MCF 10A (cell line): ENCODE data around the gene TTLL5. TPM values are rescaled to one million over a fixed set of nuclear protein-coding genes. Genes with fewer than 3 reads are reported as not detected.

Experiments used
- BruUV-seq: library from RNA; stranded (reverse); fragments of 400-500 nt; replicated peaks from 2 replicates; lab custom pipeline; 2021; lab: Mats Ljungman, UMichigan
- CTCF ChIA-PET: fragments of 300-600 bp; sonication (Branson Sonifier 250); formaldehyde crosslinking; extraction: SDS; loops from one replicate; lab custom pipeline; 2021; ENCODE audit warnings: antibody characterized with exemption, inconsistent platforms; lab: Yijun Ruan, JAX
- POLR2A ChIA-PET: fragments of 300-600, 350-650 bp; sonication (Branson Sonifier 250); formaldehyde crosslinking; extraction: SDS; loops from one replicate; lab custom pipeline; 2020; ENCODE audit warnings: antibody characterized with exemption, inconsistent platforms; lab: Yijun Ruan, JAX
- DNase-seq: peaks from one replicate; pipeline ENCODE4 v3.0.0-alpha.2; 2018; ENCODE audit not compliant: unreplicated experiment
- H3K27ac Mint-ChIP-seq: one replicate; pipeline ENCODE4 v1.8.0; 2022; ENCODE audit warnings: mild to moderate bottlenecking, low read depth, mixed read lengths; ENCODE audit not compliant: unreplicated experiment
- H3K27me3 Mint-ChIP-seq: one replicate; pipeline ENCODE4 v1.8.0; 2022; ENCODE audit warnings: mixed read lengths; ENCODE audit not compliant: insufficient read depth, unreplicated experiment
- H3K36me3 Mint-ChIP-seq: one replicate; pipeline ENCODE4 v1.8.0; 2022; ENCODE audit warnings: mild to moderate bottlenecking, moderate library complexity, mixed read lengths; ENCODE audit not compliant: insufficient read depth, unreplicated experiment
- H3K4me1 Mint-ChIP-seq: one replicate; pipeline ENCODE4 v1.8.0; 2022; ENCODE audit warnings: mixed read lengths; ENCODE audit not compliant: insufficient read depth, unreplicated experiment
- H3K4me3 Mint-ChIP-seq: one replicate; pipeline ENCODE4 v1.8.0; 2022; ENCODE audit warnings: mild to moderate bottlenecking, moderate library complexity, mixed read lengths; ENCODE audit not compliant: unreplicated experiment
- H3K9me3 Mint-ChIP-seq: one replicate; pipeline ENCODE4 v1.8.0; 2022; ENCODE audit warnings: mixed read lengths; ENCODE audit not compliant: unreplicated experiment
- intact Hi-C: fragments of 100-400 bp; cut with micrococcal nuclease; formaldehyde crosslinking; loops from 2 replicates; pipeline ENCODE4 v1.14.1; 2022
- total RNA-seq: library from RNA; stranded (reverse); gene quantifications from 2 replicates; pipeline ENCODE4 v1.2.3, GENCODE V29; 2022
- TF ChIP-seq, protein P1 (sequence below): fragments of 200-600 bp; IDR thresholded peaks from one replicate; pipeline ENCODE4 v1.8.0; 2022; ENCODE audit warnings: antibody characterized with exemption, mild to moderate bottlenecking; ENCODE audit not compliant: unreplicated experiment

Gene TTLL5
- total RNA-seq, 1 experiment from 2014 or later, result 31.7 TPM

DNA sequence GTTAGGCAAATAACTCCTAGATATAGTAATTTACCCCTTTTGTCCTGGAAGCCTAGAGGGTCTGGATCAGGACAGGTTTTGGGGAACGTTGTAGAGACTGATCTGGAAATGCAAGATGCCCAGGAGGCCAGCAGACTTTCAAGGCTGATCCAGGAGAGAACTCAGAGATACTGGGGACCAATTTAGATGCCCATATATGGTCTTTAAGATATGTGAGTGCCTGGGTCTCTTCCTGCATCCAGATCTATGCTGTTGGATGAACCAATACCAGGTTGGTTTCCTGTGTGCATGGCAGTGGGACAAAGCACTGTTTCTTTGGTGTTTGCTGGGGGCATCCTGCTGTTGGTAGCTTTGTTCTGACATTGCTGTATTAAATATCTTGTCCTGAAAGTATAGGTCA lies 5.8 kb upstream of the TTLL5 start:
- intact Hi-C loops, result no loop called here
- no TSS peak for BruUV-seq
- H3K27ac Mint-ChIP-seq, result no peak overlapping the region
- no peak overlapping the region for H3K4me3 Mint-ChIP-seq
- ChIA-PET CTCF (interaction anchor here (0.6 to 13.9 kb wide), 20 partner anchors 9 to 1722 kb away, joined by 3 to 470 read pairs (median 4); partner anchors contain the start of genes FLVCR2, SAMD15, TGFB3 and TMED8), POLR2A (interaction anchor here (0.6 to 18.0 kb wide), 2 partner anchors 78 to 126 kb away, joined by 3 to 230 read pairs; partner anchors contain the start of gene FLVCR2)
- TF ChIP-seq, protein P1, sequence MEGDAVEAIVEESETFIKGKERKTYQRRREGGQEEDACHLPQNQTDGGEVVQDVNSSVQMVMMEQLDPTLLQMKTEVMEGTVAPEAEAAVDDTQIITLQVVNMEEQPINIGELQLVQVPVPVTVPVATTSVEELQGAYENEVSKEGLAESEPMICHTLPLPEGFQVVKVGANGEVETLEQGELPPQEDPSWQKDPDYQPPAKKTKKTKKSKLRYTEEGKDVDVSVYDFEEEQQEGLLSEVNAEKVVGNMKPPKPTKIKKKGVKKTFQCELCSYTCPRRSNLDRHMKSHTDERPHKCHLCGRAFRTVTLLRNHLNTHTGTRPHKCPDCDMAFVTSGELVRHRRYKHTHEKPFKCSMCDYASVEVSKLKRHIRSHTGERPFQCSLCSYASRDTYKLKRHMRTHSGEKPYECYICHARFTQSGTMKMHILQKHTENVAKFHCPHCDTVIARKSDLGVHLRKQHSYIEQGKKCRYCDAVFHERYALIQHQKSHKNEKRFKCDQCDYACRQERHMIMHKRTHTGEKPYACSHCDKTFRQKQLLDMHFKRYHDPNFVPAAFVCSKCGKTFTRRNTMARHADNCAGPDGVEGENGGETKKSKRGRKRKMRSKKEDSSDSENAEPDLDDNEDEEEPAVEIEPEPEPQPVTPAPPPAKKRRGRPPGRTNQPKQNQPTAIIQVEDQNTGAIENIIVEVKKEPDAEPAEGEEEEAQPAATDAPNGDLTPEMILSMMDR, result no peak
- peaks cover 13% of the 10 kb centered on the region for H3K4me1 Mint-ChIP-seq
- no peaks in the 10 kb centered on the region for H3K9me3 Mint-ChIP-seq
- no peak for DNase-seq
- no peaks in the 10 kb centered on the region for H3K27me3 Mint-ChIP-seq
- H3K36me3 Mint-ChIP-seq, result peaks cover 60% of the 10 kb centered on the region

DNA sequence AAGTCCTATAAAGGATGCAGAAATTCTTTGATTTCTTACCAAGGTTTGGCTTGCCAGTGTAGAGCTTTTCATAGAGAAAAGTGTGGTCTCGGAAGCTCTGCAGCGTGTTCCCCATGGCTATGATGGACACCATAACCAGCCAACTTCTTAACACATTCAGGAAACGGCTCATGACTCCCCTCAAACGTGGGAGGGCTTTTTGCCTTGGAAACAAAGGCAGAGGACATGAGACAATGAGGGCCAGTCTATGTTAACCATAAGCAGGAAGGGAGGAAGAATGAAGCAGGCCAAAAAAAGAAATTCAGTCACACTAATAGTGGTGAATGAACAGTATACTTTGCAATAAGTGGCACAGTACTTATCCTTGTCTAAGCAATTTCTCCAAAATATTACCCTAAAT lies 3.7 kb upstream of the TTLL5 start:
- no TSS peak for BruUV-seq
- no peak overlapping the region for H3K4me3 Mint-ChIP-seq
- POLR2A ChIA-PET, result interaction anchor here (4.9 to 18.0 kb wide), 2 partner anchors 8 to 80 kb away, joined by 76 to 230 read pairs; partner anchors contain the start of gene FLVCR2
- no peak overlapping the region for H3K27ac Mint-ChIP-seq
- H3K9me3 Mint-ChIP-seq, result no peaks in the 10 kb centered on the region
- peaks cover 17% of the 10 kb centered on the region for H3K4me1 Mint-ChIP-seq
- no peaks in the 10 kb centered on the region for H3K27me3 Mint-ChIP-seq
- peaks cover 49% of the 10 kb centered on the region for H3K36me3 Mint-ChIP-seq
- TF ChIP-seq, protein P1, result no peak
- DNase-seq, result no peak
- CTCF ChIA-PET, result interaction anchor here (0.5 to 13.9 kb wide), 4 partner anchors 11 to 493 kb away, joined by 3 to 470 read pairs (median 8); partner anchors contain the start of gene FLVCR2
- intact Hi-C loops, result no loop called here

DNA sequence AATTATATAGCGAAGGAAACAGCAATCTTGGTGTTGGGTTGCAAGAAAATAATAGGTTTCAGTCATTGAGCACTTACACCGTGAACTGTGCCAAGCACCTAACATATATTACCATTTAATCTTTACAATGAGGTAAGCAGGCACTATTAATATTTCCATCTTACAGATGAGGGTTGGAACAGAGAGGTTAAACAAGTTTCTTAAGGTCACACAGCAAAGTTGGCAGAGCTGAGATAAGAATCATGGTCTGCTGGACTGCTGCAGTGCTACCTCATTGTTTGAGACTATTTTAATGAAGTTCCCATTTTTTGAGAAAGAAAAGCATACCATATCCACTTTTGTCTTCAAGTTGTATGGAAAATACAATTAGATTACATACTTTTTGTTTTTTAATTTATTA lies 2.1 kb upstream of the TTLL5 start:
- no peak for DNase-seq
- BruUV-seq, result no TSS peak
- H3K9me3 Mint-ChIP-seq, result no peaks in the 10 kb centered on the region
- peaks cover 33% of the 10 kb centered on the region for H3K36me3 Mint-ChIP-seq
- H3K27me3 Mint-ChIP-seq, result no peaks in the 10 kb centered on the region
- ChIA-PET POLR2A (interaction anchor here (0.6 to 18.0 kb wide), 4 partner anchors 10 to 81 kb away, joined by 3 to 230 read pairs (median 40); partner anchors contain the start of gene FLVCR2), CTCF (interaction anchor here (0.6 to 13.9 kb wide), 2 partner anchors 9 to 82 kb away, joined by 3 to 470 read pairs; partner anchors contain the start of gene FLVCR2)
- H3K4me3 Mint-ChIP-seq, result no peak overlapping the region
- intact Hi-C loops, result no loop called here
- no peak overlapping the region for H3K27ac Mint-ChIP-seq
- H3K4me1 Mint-ChIP-seq, result peaks cover 17% of the 10 kb centered on the region
- TF ChIP-seq, protein P1, result no peak

DNA sequence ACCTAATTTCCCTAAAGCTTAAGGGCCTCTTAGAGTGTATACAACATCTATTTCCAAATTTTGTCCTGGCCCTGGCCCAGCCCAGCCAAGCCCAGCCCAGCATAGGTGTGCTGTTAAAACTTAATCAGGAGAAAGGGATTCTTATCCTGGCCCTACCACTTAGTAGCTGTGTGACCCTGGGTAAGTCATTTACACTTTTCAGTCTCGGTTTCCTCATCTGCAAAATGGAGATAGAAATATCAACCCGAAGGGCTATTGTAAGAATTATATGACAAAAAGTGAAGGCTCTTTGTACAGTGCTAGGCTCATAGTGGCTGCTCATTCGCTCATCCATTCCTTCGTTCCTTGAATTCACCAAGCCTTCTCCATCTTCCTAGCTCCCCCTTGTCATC lies 812 bp upstream of the TTLL5 start:
- TSS peak; percentile 62 for BruUV-seq
- H3K36me3 Mint-ChIP-seq, result peaks cover 20% of the 10 kb centered on the region
- POLR2A ChIA-PET, result interaction anchor here (0.6 to 18.0 kb wide), 23 partner anchors 11 to 1575 kb away, joined by 3 to 230 read pairs (median 4); partner anchors contain the start of genes FLVCR2, NEK9 and TGFB3
- DNase-seq, result no peak
- no peaks in the 10 kb centered on the region for H3K9me3 Mint-ChIP-seq
- intact Hi-C loops, result loop anchor here (5.0 kb wide), 1 partner anchor 322 kb away; the partner anchor contains the start of gene TGFB3
- TF ChIP-seq, protein P1, result no peak
- peak overlapping the region; percentile 97 for H3K27ac Mint-ChIP-seq
- H3K4me3 Mint-ChIP-seq, result peak overlapping the region; percentile 98
- H3K4me1 Mint-ChIP-seq, result peaks cover 17% of the 10 kb centered on the region
- CTCF ChIA-PET, result interaction anchor here (0.6 to 13.9 kb wide), 5 partner anchors 50 to 1655 kb away, joined by 3 to 470 read pairs (median 3); partner anchors contain the start of gene FLVCR2
- no peaks in the 10 kb centered on the region for H3K27me3 Mint-ChIP-seq
